Activated CD8-positive, alpha-beta memory T cell treated with anti-CD3 and anti-CD28 coated beads for 48 hours (primary cell): Measurements from ENCODE around the gene CHRNA9.
"Not testable (repeated sequence)": the region's sequence is repeated elsewhere in the genome, so short reads cannot be mapped to it uniquely, and the experiment has no call there.

ENCODE experiments used
- DNase-seq, 3 experiments: peaks; one replicate each; pipeline ENCODE4 v3.0.0-alpha.2; 2020; ENCODE audit warnings: low read depth in 2 of 3, low spot score in 2 of 3

Gene CHRNA9

DNA sequence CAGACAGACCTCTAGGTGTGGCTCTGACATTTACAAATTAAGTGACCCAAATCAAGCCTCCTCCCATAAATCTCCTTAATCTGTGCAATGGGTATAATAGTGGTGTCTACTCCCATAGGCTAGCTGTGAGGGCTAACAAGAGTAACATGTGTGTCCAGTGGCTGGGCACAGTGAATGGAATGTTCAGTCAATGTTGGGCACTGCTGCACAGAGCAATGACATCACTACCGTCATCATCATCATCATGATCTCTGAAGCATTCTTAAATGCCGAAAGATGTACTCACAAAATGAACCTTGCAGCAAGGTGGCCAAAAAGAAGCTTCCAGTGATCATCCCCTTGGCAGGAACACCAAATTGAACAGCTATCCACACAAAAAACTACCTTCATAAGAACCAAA, 43.5 kb downstream of the CHRNA9 start:
- no peak for DNase-seq

DNA sequence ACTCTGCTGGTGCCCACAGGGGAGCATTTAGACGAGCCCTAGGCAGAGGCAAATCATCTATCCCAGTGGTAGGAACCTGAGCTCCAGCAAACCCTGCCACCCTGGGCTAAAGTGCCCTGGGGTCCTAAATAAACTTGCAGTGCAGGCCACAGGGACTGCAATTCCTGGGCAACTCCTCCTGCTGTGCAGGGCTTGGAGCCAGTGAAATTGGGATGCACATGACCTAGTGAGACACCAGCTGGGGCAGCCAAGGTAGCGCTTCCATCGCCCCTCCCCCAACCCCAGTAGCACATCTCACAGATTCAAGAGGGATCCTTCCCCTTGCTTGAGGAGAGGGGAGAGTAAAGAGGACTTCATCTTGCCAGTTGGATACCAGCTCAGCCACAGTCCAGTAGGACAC, 44.1 kb downstream of the CHRNA9 start:
- DNase-seq, result no peak

DNA sequence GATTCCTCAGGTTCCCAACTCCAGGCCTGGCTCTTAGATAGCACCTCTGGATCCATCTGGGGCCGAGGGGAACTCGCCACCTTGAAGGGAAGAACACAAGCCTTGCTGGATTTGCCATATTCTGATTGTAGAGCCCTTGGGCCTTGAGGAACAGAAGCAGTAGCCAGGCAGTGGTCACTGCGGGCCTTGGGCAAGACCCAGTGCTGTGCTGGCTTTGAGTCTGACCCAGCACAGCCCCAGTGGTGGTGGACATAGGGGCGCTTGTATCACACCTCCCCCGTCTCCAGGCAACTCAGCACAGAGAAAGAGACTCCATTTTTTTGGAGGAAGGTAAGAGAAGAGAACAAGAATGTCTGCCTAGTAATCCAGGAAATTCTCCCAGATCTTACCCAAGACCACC, 45.5 kb downstream of the CHRNA9 start:
- DNase-seq, result no peak

DNA sequence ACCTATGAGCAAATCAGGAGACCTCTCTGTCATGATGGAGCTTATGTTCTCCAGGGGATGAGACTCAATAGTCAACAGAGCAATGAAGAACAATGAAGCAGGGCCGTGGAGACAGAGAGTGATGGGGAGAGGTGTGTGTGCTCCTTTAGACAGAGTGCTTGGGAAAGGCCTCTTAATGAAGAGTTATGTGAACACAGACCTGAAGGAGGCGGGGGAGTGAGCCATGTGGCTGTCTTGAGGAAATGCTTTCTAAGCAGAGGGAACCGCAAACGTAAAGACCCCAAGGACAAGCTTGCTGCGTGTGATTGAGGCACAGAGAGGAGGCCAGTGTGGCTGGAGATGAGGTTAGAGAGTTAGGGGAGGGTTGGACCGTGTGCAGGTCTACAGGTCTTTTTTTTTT, 53.1 kb downstream of the CHRNA9 start:
- no peak for DNase-seq

DNA sequence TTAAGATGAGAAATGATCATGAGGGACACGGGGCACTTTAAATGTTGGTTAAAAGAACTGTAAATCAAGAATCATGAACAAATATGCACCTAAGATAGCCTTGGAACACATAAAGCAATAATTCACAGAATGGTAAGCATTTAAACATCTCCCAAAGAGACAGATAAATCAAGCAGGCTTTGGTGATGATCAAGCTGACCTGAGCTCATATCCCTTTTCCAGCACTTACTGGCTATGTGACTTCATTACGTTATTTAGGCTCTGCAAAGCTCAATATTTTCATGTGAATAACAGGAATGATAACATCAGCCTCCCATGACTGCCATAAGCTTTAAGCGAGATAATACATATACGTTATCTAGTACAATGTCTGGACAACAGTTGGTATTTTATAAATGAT, 54.9 kb downstream of the CHRNA9 start:
- no peak for DNase-seq

DNA sequence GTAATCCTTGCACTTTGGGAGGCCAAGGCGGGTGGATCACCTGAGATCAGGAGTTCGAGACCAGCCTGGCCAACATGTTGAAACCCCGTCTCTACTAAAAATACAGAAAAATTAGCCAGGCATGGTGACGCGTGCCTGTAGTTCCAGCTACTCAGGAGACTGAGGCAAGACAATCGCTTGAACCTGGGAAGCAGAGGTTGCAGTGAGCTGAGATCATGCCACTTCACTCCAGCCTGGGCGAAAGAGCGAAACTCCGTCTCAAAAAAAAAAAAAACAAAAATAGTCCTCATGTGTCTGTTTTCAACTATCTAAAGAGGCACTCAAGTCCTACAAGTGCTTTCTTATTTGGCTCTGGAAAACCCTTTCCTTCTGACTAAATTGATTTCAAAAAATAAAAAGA, 57.1 kb downstream of the CHRNA9 start:
- DNase-seq, result not testable (repeated sequence)

DNA sequence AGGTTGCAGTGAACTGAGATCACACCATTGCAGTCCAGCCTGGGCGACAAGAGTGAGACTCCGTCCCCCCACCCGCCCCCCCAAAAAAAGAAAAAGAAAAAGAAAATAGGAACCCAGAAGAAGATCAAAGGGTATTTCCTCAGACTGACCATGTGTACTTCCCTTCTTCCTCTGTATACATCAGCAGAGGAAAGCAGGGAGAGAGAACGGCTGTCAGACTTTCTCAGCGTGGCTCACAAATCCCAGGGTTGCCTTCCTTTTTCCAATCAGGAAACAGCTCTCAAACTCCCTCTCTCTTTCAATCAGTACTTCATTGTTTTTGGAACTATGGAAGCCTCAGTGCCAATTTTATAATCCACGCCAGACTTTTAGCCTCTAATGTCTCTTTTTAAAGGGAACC, 59.1 kb downstream of the CHRNA9 start:
- no peak for DNase-seq

DNA sequence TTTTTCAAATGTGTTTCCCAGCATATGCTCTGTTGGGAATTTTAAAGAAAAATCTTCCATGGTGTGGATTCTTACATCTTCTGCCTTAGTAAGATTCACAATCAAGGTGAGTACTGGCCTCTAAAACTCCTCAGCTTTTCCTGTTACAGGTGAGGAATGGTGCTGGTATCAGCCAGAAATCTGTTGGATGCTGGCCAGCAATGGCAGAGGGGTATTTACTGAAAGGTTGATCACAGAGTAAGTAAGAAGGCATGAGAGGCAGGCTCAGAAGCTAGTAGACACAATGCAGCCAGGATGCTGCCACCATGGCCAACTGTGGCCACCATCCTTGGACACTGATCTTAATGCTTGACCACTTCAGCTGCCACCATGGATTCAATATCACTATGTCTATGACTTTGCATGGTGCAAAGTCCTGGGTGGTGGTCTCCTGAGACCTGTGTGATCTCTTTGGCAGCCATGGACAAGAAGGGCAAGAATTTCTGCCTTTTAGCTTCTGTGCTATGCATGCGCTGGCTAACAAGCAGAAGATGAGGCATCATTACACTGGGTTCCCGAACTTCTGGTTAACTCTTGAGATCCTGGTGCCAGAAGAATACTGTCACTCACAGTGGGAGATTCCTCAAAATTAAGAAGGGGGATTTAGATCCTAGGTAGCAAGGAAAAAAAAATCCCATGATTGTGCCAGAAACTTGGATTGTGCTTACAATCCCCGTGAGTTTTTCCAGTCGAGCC, 60.2 kb downstream of the CHRNA9 start:
- DNase-seq, result no peak

DNA sequence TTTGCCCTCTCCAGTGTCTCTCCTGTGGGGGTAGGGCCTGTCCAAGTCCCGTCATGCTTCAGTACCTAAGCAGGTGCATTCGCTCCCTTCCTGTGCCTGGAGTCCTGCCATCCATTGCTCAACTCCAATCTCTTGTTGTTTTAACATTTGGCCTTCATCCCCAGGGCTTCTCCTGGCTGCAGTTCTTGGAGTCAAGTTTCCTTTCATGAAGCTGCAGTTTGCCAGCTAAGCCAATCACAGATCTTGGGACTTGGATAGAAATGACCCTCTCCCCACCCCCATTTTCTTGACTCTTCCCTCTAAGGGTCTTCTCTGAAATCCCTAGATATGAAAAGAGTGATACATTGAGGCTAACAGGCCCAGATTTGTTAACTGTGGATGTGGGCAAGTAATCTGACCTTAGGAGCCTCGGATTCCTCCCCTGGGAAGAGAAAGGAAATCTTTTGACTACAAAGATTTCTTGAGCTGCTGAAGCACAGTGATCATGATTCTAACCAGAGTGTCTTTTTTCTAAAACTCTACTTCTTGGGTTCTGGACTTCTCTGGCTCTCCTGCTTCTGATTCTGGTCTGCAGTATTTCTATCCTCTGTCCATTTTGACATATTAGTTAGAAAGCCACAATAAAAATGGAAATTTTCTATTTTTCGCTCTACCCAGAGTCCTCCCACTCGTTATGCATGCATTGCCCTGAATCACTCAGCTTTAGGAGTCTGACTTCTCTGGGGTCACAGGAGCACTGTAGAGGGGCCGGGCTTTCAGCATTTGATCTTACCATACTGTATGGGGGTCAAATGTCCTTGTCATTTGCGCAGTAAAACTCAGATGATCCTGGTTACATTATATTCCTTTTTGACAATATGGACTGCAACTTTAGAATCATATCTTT, 61.0 kb downstream of the CHRNA9 start:
- DNase-seq, result no peak

DNA sequence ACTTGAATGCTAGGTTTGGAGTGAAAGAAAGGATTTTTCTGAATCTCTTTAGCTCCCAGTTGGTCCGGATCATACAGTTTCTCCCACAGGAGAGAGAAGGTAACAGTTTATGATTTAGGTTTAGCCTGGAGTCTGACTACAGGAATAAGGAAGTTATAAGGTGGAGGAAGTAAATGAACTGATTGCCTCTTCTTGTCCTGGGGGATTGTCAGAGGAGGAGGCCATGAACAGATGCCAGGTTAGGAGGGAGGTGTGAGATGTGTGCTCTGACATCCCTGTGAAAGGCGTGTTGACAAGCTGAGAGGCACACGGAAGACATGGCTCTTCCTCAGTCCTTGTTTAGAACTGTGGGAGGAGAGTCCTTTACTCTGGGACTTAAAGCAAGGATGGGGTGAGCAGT, 64.4 kb downstream of the CHRNA9 start:
- no peak for DNase-seq

DNA sequence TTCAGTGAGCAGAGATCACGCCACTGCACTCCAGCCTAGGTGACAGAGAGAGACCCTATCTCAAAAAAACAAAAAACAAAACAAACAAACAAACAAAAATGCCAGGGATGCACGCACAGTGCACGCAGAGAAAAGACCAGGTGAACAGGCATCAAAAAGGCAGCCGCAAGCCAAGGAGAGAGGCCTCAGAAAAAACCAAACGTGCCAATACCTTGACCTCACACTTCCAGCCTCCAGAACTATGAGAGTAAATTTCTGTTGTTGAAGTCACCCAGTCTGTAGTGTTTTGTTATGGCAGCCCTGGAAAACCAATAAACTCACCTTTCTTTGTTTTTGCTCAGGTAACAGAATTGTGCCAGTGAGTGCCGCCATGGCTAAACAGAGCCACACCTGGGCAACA, 66.0 kb downstream of the CHRNA9 start:
- no peak for DNase-seq

DNA sequence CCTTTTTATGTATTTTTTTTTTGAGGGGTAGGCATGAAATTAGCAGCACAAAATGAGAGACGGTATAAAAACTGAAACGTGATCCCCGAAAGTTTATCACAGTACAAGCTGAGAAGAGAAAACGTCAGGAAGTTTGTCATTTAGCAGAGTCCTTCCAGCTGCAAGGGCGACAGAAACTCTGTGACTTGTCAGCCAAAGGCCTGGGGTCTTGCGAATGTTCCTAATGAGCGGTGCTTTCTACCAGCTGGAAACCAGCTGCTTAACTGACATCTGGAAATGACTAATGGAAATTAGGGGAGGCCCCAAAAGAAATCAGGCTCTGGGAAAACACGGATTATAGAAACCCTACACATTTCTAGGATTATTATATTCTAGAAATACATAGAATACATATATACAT, 66.5 kb downstream of the CHRNA9 start:
- no peak for DNase-seq

DNA sequence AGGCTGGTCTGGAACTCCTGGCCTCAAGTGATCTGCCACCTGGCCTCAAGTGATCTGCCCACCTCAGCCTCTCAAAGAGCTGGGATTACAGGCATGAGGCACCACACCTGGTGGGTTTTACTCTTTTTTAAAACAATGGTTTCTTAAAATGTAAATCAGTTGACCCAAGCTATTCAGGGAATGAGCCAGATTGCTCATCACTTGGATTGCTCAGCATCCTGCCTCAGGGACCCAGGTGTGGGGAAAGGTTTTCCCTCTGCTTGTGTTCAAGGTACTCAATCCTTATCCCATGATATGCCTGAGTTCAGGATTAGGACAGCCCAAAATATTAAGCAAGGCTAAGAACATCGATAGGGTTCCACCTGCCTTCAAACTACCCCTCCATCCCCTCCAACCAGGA, 67.4 kb downstream of the CHRNA9 start:
- DNase-seq, result no peak

DNA sequence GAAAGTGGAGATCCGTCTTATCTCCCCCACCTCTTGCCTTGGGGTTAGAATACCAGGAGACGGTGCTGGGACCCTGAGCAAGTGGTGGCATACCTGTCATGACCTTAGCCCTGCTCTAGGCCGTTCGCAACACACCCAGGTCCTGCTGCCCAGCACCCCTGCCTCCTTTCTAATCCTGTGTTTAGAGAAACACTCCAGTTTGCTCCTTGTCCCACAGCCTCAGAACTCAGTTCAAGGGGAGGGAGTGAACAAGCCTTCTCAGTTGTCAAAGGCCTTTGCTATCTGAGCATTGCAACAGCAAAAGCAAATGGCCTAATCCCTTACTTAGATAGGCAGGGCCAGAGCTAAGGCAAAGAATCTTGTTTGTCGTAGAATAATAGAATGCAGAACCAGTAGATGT, 67.9 kb downstream of the CHRNA9 start:
- DNase-seq, result no peak
